ENCODE measurements around the gene SPATS2L.
A peak's percentile ranks its signal among the peaks of the same experiment; 100 is the strongest.

The SPATS2L gene

DNA sequence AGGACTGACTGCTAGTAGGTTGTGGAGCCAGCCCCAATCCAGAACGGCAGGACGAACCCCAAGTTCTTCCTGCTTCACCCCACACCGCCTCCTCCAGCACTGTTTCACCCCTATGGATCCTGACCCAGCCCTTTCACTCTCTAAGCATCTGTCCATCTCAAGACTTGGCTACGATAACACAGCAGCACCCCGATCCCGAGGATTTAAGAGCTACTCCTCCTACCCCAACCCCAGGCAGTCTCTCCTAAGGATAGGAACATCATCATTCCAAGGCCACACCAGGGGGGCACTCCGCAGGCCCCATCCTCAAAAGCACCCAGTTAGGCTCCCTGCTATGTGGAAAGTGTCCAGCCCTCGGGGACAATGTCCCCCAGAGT lies 202.7 kb downstream of the SPATS2L start:
- no peak for DNase-seq (ENCODE audit: low read depth)

- peak; percentile 78 for DNase-seq (ENCODE audit: low read depth)
These were observed 203.3 kb downstream of the SPATS2L start, which contains the start of gene KCTD18 for GRCh38 chr2:200509612-200510433. Gene KCTD18, minus strand, starts transcription at chr2:200510068. Its CDS starts 3,052 bp downstream, at chr2:200507016.

DNA sequence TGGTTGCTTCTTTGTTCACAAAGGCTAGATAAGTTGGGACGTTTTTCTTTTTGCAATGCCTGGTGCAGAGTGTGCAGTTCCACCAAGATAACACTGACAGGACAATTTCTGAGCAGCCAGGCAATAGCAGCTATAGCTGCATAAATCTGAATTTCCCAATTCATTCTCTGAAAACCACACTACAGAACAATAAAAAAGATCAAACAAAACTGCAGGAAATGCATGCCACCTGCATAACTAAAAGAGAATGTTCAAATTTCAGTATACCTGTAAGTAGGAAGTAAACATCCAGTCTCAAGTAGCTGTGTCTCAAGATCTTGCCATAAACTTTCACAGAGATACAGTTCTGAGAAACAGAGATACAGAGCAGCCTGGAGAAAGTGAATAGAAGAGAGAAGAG lies 208.7 kb downstream of the SPATS2L start:
- DNase-seq (ENCODE audit: low read depth): no peak

GRCh38 chr2:200523158-200523557 lies 216.7 kb downstream of the SPATS2L start:
- DNase-seq (ENCODE audit: low read depth): no peak

- no peak for DNase-seq (ENCODE audit: low read depth)
These were observed 217.1 kb downstream of the SPATS2L start for GRCh38 chr2:200523604-200524003.

- no peak for DNase-seq (ENCODE audit: low read depth)
These were observed 218.6 kb downstream of the SPATS2L start for GRCh38 chr2:200525066-200525465.

DNA sequence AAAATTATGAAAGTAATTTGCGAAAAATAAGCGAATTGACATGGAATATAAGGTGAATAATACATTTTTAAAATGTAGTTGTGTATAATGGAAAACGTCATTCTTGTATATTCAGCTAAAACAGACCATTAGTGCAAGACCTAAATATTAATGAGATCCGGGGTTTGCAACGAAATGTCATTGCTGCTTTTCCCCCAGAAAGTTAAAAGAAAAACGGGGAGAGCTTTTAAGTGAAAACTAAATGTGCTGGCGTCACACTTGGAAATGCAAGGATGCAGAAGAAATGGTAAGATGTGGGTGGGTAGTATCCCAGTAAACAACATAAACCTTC lies 219.0 kb downstream of the SPATS2L start:
- DNase-seq (ENCODE audit: low read depth): no peak

- peak; percentile 91 for DNase-seq (ENCODE audit: low read depth)
These were observed 219.6 kb downstream of the SPATS2L start, which contains the start of gene SGO2 for GRCh38 chr2:200525882-200526651. Gene SGO2, plus strand, starts transcription at chr2:200526207. Its CDS starts 6,769 bp downstream, at chr2:200532976.

GRCh38 chr2:200528228-200528627 lies 221.7 kb downstream of the SPATS2L start:
- no peak for DNase-seq (ENCODE audit: low read depth)

All from stimulated activated CD8-positive, alpha-beta memory T cell treated with anti-CD3 and anti-CD28 coated beads, Interleukin-7, amount 100 ng/mL, for 24 hours (primary cell).